H9 (cell line): ENCODE data around the gene SPNS3. TPM values are rescaled to one million over a fixed set of nuclear protein-coding genes. Genes with fewer than 3 reads are reported as not detected.

Experiments
- DNase-seq: peaks from one replicate; pipeline ENCODE4 v3.0.0-alpha.2; 2017
- H2AFZ ChIP-seq: one replicate; pipeline ENCODE4 v1.6.1; 2013; ENCODE audit warnings: mild to moderate bottlenecking, low read length, control low read depth, moderate library complexity
- H2AK5ac ChIP-seq: 2 replicates; pipeline ENCODE4 v1.6.1; 2013; ENCODE audit warnings: low read length, control low read depth, mixed read lengths; ENCODE audit not compliant: insufficient read length
- H2BK120ac ChIP-seq: one replicate; pipeline ENCODE4 v1.6.1; 2013; ENCODE audit warnings: low read depth, mild to moderate bottlenecking, low read length, control low read depth, inconsistent platforms; ENCODE audit not compliant: poor library complexity, severe bottlenecking
- H2BK12ac ChIP-seq: 2 replicates; pipeline ENCODE4 v1.6.1; 2013; ENCODE audit warnings: low read length, control low read depth, mixed read lengths, low read depth; ENCODE audit not compliant: insufficient read length
- H2BK15ac ChIP-seq: 2 replicates; pipeline ENCODE4 v1.6.1; 2013; ENCODE audit warnings: low read depth, low read length, control low read depth
- H2BK20ac ChIP-seq: one replicate; pipeline ENCODE4 v1.6.1; 2013; ENCODE audit warnings: low read depth, mild to moderate bottlenecking, low read length, control low read depth, inconsistent platforms; ENCODE audit not compliant: poor library complexity, severe bottlenecking
- H2BK5ac ChIP-seq: 2 replicates; pipeline ENCODE4 v1.6.1; 2013; ENCODE audit warnings: low read length, control low read depth, mixed read lengths; ENCODE audit not compliant: insufficient read length
- H3K14ac ChIP-seq: 2 replicates; pipeline ENCODE4 v1.6.1; 2013; ENCODE audit warnings: low read length, control low read depth; ENCODE audit not compliant: insufficient read depth
- H3K18ac ChIP-seq: 2 replicates; pipeline ENCODE4 v1.6.1; 2013; ENCODE audit warnings: low read depth, mild to moderate bottlenecking, mixed read lengths, low read length, control low read depth; ENCODE audit not compliant: insufficient read length
- H3K23ac ChIP-seq: 2 replicates; pipeline ENCODE4 v1.6.1; 2013; ENCODE audit warnings: low read length, control low read depth, mixed read lengths, low read depth; ENCODE audit not compliant: insufficient read length
- H3K23me2 ChIP-seq: 2 replicates; pipeline ENCODE4 v1.6.1; 2013; ENCODE audit warnings: low read depth, mild to moderate bottlenecking, mixed read lengths, low read length, control low read depth; ENCODE audit not compliant: insufficient read length, poor library complexity, severe bottlenecking
- H3K27ac ChIP-seq: 2 replicates; pipeline ENCODE4 v1.5.1; 2013; ENCODE audit warnings: low read length, control low read depth, mixed read lengths, low read depth; ENCODE audit not compliant: insufficient read length
- H3K27me3 ChIP-seq: 2 replicates; pipeline ENCODE4 v1.6.1; 2013; ENCODE audit warnings: low read length, control low read depth, inconsistent platforms; ENCODE audit not compliant: insufficient read depth
- H3K4ac ChIP-seq: 2 replicates; pipeline ENCODE4 v1.6.1; 2013; ENCODE audit warnings: low read depth, mild to moderate bottlenecking, control low read depth, inconsistent platforms, low read length, moderate library complexity
- H3K4me1 ChIP-seq: 2 replicates; pipeline ENCODE4 v1.6.1; 2013; ENCODE audit warnings: low read length, control low read depth, inconsistent platforms; ENCODE audit not compliant: insufficient read depth
- H3K4me2 ChIP-seq: 2 replicates; pipeline ENCODE4 v1.6.1; 2013; ENCODE audit warnings: low read length, control low read depth, mixed read lengths; ENCODE audit not compliant: insufficient read length, insufficient read depth
- H3K56ac ChIP-seq: 2 replicates; pipeline ENCODE4 v1.6.1; 2013; ENCODE audit warnings: low read depth, mild to moderate bottlenecking, mixed read lengths, low read length, control low read depth; ENCODE audit not compliant: insufficient read length
- H3K79me1 ChIP-seq: 2 replicates; pipeline ENCODE4 v1.6.1; 2013; ENCODE audit warnings: low read depth, mild to moderate bottlenecking, moderate library complexity, low read length, control low read depth, inconsistent platforms; ENCODE audit not compliant: insufficient read depth, poor library complexity, severe bottlenecking
- H3K79me2 ChIP-seq: 2 replicates; pipeline ENCODE4 v1.6.1; 2013; ENCODE audit warnings: low read length, control low read depth, inconsistent platforms; ENCODE audit not compliant: insufficient read depth
- H3K9ac ChIP-seq: 2 replicates; pipeline ENCODE4 v1.6.1; 2013; ENCODE audit warnings: low read length, control low read depth, mixed read lengths; ENCODE audit not compliant: insufficient read length; ENCODE audit errors: extremely low read depth
- H3K9me3 ChIP-seq: one replicate; pipeline ENCODE4 v1.6.1; 2013; ENCODE audit warnings: low read depth, low read length, inconsistent platforms; ENCODE audit not compliant: control insufficient read depth
- H3T11ph ChIP-seq: one replicate; pipeline ENCODE4 v1.6.1; 2013; ENCODE audit warnings: mild to moderate bottlenecking, low read length, control low read depth, inconsistent platforms
- H4K20me1 ChIP-seq: one replicate; pipeline ENCODE4 v1.6.1; 2013; ENCODE audit not compliant: control insufficient read depth, insufficient read length, insufficient read depth
- H4K5ac ChIP-seq: 2 replicates; pipeline ENCODE4 v1.6.1; 2013; ENCODE audit warnings: low read depth, mild to moderate bottlenecking, mixed read lengths, low read length, control low read depth; ENCODE audit not compliant: insufficient read length
- H4K8ac ChIP-seq: replicated peaks from 2 replicates; pipeline ENCODE4 v1.6.1; 2013; ENCODE audit warnings: low read length, control low read depth, mixed read lengths, low read depth; ENCODE audit not compliant: insufficient read length
- H4K91ac ChIP-seq: 2 replicates; pipeline ENCODE4 v1.6.1; 2013; ENCODE audit warnings: low read depth, mild to moderate bottlenecking, moderate library complexity, mixed read lengths, low read length, control low read depth; ENCODE audit not compliant: insufficient read length
- H3K27ac Mint-ChIP-seq, 3 experiments: 2 replicates in 2 of 3; 3 replicates in 1 of 3; pipeline ENCODE4 v1.8.0; 2020 to 2021; ENCODE audit warnings: mixed read lengths in 3 of 3, mild to moderate bottlenecking in 1 of 3, moderate library complexity in 1 of 3
- H3K27me3 Mint-ChIP-seq: 2 replicates; pipeline ENCODE4 v1.8.0; 2021; ENCODE audit warnings: low read depth, mild to moderate bottlenecking, moderate library complexity, mixed read lengths
- H3K36me3 Mint-ChIP-seq, 3 experiments: 2 replicates in 2 of 3; 3 replicates in 1 of 3; pipeline ENCODE4 v1.8.0; 2020 to 2021; ENCODE audit warnings: low read depth in 3 of 3, mixed read lengths in 3 of 3; ENCODE audit not compliant: insufficient read depth in 1 of 3
- H3K4me1 Mint-ChIP-seq, 2 experiments: 2 replicates each; pipeline ENCODE4 v1.8.0; 2020; ENCODE audit warnings: mixed read lengths in 2 of 2
- H3K4me3 Mint-ChIP-seq, 2 experiments: 2 replicates in 1 of 2; 3 replicates in 1 of 2; pipeline ENCODE4 v1.8.0; 2020 to 2021; ENCODE audit warnings: mild to moderate bottlenecking in 2 of 2, mixed read lengths in 2 of 2, moderate library complexity in 1 of 2
- H3K9me3 Mint-ChIP-seq, 2 experiments: 2 replicates in 1 of 2; 3 replicates in 1 of 2; pipeline ENCODE4 v1.8.0; 2020; ENCODE audit warnings: mild to moderate bottlenecking in 2 of 2, mixed read lengths in 2 of 2, moderate library complexity in 1 of 2
- CTCF ChIP-seq: fragments of 200-600 bp; sonication (generic); conservative IDR thresholded peaks from 3 replicates; pipeline ENCODE4 v1.8.0; 2021; ENCODE audit warnings: antibody characterized with exemption, mild to moderate bottlenecking
- WGBS: extraction: QIAGEN DNeasy Blood & Tissue Kit; methylation state at CpG from one replicate; pipeline ENCODE4 v1.1.7; 2013; ENCODE audit warnings: missing lambda C conversion rate, low lambda C conversion rate, mixed read lengths; ENCODE audit not compliant: insufficient read length; ENCODE audit errors: extremely low coverage; 5-methylcytosine and 5-hydroxymethylcytosine counted together
- total RNA-seq: library from RNA; stranded (reverse); gene quantifications from 2 replicates; pipeline ENCODE4 v1.2.1, GENCODE V29; 2021

The SPNS3 gene
- total RNA-seq, 1 experiment from 2014 or later = not detected

- no peaks in the 10 kb centered on the region for H3K23me2 ChIP-seq
- H3K27me3 Mint-ChIP-seq = peaks cover 55% of the 10 kb centered on the region
- peaks cover 3% of the 10 kb centered on the region; the same call in 1 of the 2 replicates for H3K27me3 ChIP-seq
- peaks cover 19 to 20% of the 10 kb centered on the region in 2 experiments for H3K4me1 Mint-ChIP-seq
- no peak overlapping the region for H3K18ac ChIP-seq
- H4K91ac ChIP-seq = no peak overlapping the region
- H3K79me1 ChIP-seq = no peaks in the 10 kb centered on the region
- H3K79me2 ChIP-seq = no peaks in the 10 kb centered on the region
- no peak overlapping the region for H3K4me2 ChIP-seq
- no peaks in the 10 kb centered on the region for H3K9me3 Mint-ChIP-seq
- no peak overlapping the region for H3K27ac ChIP-seq
- no peak overlapping the region for H2BK20ac ChIP-seq
- no peak overlapping the region for H2BK5ac ChIP-seq
- no peak overlapping the region for H3K9ac ChIP-seq
- no peak overlapping the region for H4K5ac ChIP-seq
- H2BK120ac ChIP-seq = no peak overlapping the region
- no peak for TF ChIP-seq CTCF
- H3K27ac Mint-ChIP-seq = peak overlapping the region in 1 of 3 experiments; percentile 53; a peak in 1 of 7 replicates
- H3T11ph ChIP-seq = no peak overlapping the region
- H3K4me3 Mint-ChIP-seq = no peak overlapping the region
- no peak overlapping the region for H3K4ac ChIP-seq
- peaks cover 0 to 25% (median 6%) of the 10 kb centered on the region in 3 experiments; a peak in 5 of 7 replicates for H3K36me3 Mint-ChIP-seq
- peaks cover 3% of the 10 kb centered on the region for H4K20me1 ChIP-seq
- H3K23ac ChIP-seq = no peak overlapping the region
- H2BK12ac ChIP-seq = no peak overlapping the region
- WGBS = no CpG with 5 or more reads among the region's 17 CpGs
- H3K14ac ChIP-seq = no peak overlapping the region; the same call in 1 of the 2 replicates
- no peak overlapping the region for H3K56ac ChIP-seq
- no peaks in the 10 kb centered on the region; the same call in 1 of the 2 replicates for H3K4me1 ChIP-seq
- H2AK5ac ChIP-seq = no peak overlapping the region
- H2BK15ac ChIP-seq = no peak overlapping the region
- H2AFZ ChIP-seq = no peak overlapping the region
- DNase-seq = no peak
- no peak overlapping the region for H4K8ac ChIP-seq
- no peaks in the 10 kb centered on the region for H3K9me3 ChIP-seq
Measured at GRCh38 chr17:4534515-4534914, 100.8 kb downstream of the SPNS3 start.
